CD4-positive, alpha-beta T cell (primary cell): ENCODE results near the gene RAB7A. TPM values are rescaled to one million over a fixed set of nuclear protein-coding genes. Genes with fewer than 3 reads are reported as not detected.
A peak's percentile ranks its signal among the peaks of the same experiment; 100 is the strongest.

Source experiments
- ATAC-seq: fragments of 200-7000 bp; cut with Tn5 transposase; one replicate; pipeline ENCODE4 v1.10.0; 2022; ENCODE audit warnings: mild to moderate bottlenecking; ENCODE audit not compliant: poor library complexity
- CTCF ChIA-PET: fragments of 350-600 bp; sonication (Branson Sonifier 250); formaldehyde crosslinking; loops from one replicate; lab custom pipeline; 2021; ENCODE audit warnings: antibody characterized with exemption, inconsistent platforms; lab: Charles Lee
- POLR2A ChIA-PET: fragments of 350-600 bp; sonication (Branson Sonifier 250); formaldehyde crosslinking; loops from one replicate; lab custom pipeline; 2021; ENCODE audit warnings: antibody characterized with exemption, inconsistent platforms; lab: Charles Lee
- DNase-seq, 14 experiments: peaks; one replicate each; pipeline ENCODE4 v3.0.0-alpha.2; 2013 to 2020; ENCODE audit warnings: mixed read lengths in 2 of 14
- H3K27ac ChIP-seq, 2 donors: one replicate each; pipeline versions ENCODE4 v1.5.1 to v1.7.0; 2013; ENCODE audit warnings: low read length in 2 of 2, low read depth in 1 of 2, mild to moderate bottlenecking in 1 of 2
- H3K27me3 ChIP-seq, 2 experiments: 1 replicate in 1 of 2; 2 replicates in 1 of 2; pipeline versions ENCODE4 v1.6.1 to v1.7.0; 2013; ENCODE audit warnings: low read length in 2 of 2, control low read depth in 1 of 2, mild to moderate bottlenecking in 1 of 2, moderate library complexity in 1 of 2; ENCODE audit not compliant: insufficient read depth in 2 of 2, control insufficient read depth in 1 of 2
- H3K36me3 ChIP-seq: one replicate; pipeline ENCODE4 v1.6.1; 2013; ENCODE audit warnings: low read length, control low read depth; ENCODE audit not compliant: insufficient read depth
- H3K4me1 ChIP-seq: one replicate; pipeline ENCODE4 v1.6.1; 2013; ENCODE audit warnings: low read length, control low read depth; ENCODE audit not compliant: insufficient read depth
- H3K4me3 ChIP-seq: one replicate; pipeline ENCODE4 v1.5.1; 2013; ENCODE audit warnings: mild to moderate bottlenecking, low read length, moderate library complexity
- H3K9me3 ChIP-seq, 2 experiments: 1 replicate in 1 of 2; 2 replicates in 1 of 2; pipeline versions ENCODE4 v1.6.1 to v1.7.0; 2013; ENCODE audit warnings: low read length in 2 of 2, mild to moderate bottlenecking in 2 of 2, control low read depth in 1 of 2, moderate library complexity in 1 of 2; ENCODE audit not compliant: control insufficient read depth in 1 of 2, insufficient read depth in 1 of 2
- H3K27ac Mint-ChIP-seq: one replicate; pipeline ENCODE4 v1.8.0; 2020; ENCODE audit warnings: mixed read lengths
- H3K27me3 Mint-ChIP-seq: one replicate; pipeline ENCODE4 v1.8.0; 2021; ENCODE audit warnings: mixed read lengths
- H3K36me3 Mint-ChIP-seq: one replicate; pipeline ENCODE4 v1.8.0; 2021; ENCODE audit warnings: low read depth, mixed read lengths
- H3K4me1 Mint-ChIP-seq: one replicate; pipeline ENCODE4 v1.8.0; 2021; ENCODE audit warnings: low read depth, mixed read lengths
- H3K4me3 Mint-ChIP-seq: one replicate; pipeline ENCODE4 v1.8.0; 2020; ENCODE audit warnings: mild to moderate bottlenecking, mixed read lengths
- H3K9me3 Mint-ChIP-seq: one replicate; pipeline ENCODE4 v1.8.0; 2020; ENCODE audit warnings: mixed read lengths
- intact Hi-C, 2 experiments: fragments of 100-400 bp; cut with DNase I in 1 of 2; cut with micrococcal nuclease in 1 of 2; formaldehyde crosslinking; loops; one replicate each; pipeline versions ENCODE4 v1.15.1 to v1.9.0; 2023 to 2025; cut with DNase I, micrococcal nuclease
- total RNA-seq, 174 experiments: library from RNA in 2 of 174; stranded (reverse) in 2 of 174; gene quantifications; one replicate each; pipeline ENCODE4 v1.2.3 and lab custom pipeline; 2021 to 2026
- TF ChIP-seq, protein P1 (sequence below): fragments of 200-600 bp; IDR thresholded peaks from one replicate; pipeline ENCODE4 v1.8.0; 2022; ENCODE audit warnings: antibody characterized with exemption, mild to moderate bottlenecking

Gene RAB7A
- total RNA-seq, 2 experiments from 2014 or later, result 113 to 121 TPM

DNA sequence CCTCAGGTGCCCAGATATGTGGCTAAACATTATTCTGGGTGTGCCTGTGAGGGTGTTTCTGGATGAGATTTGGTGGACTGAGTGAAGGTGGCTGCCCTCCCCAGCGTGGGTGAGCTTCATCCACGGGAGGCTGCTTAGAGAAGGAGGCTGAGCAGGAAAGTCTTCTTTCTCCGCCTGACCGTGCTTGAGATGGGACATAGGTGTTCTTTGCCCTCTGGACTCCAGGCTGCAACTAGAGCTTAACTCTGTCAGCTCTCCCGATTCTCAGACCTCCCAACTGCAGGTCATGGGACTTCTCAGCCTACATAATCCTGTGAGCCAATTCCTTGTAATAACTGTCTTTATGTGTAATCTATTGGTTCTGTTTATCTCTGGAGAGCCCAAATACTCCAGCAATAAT lies 34.1 kb downstream of the RAB7A start:
- Mint-ChIP-seq H3K4me1 (peaks cover 77% of the 10 kb centered on the region), H3K4me3 (no peak overlapping the region), H3K27me3 (no peaks in the 10 kb centered on the region), H3K36me3 (peaks cover 37% of the 10 kb centered on the region), H3K27ac (peak overlapping the region; percentile 75), H3K9me3 (no peaks in the 10 kb centered on the region)
- DNase-seq, result no peak
- no peaks in the 10 kb centered on the region for H3K27me3 ChIP-seq
- H3K4me3 ChIP-seq, result no peak overlapping the region
- H3K36me3 ChIP-seq, result peaks cover 8% of the 10 kb centered on the region
- H3K4me1 ChIP-seq, result peaks cover 9% of the 10 kb centered on the region
- H3K27ac ChIP-seq, result no peak overlapping the region
- H3K9me3 ChIP-seq, result no peaks in the 10 kb centered on the region
- ATAC-seq, result no peak
- intact Hi-C loops, result no loop called here
- TF ChIP-seq, protein P1, sequence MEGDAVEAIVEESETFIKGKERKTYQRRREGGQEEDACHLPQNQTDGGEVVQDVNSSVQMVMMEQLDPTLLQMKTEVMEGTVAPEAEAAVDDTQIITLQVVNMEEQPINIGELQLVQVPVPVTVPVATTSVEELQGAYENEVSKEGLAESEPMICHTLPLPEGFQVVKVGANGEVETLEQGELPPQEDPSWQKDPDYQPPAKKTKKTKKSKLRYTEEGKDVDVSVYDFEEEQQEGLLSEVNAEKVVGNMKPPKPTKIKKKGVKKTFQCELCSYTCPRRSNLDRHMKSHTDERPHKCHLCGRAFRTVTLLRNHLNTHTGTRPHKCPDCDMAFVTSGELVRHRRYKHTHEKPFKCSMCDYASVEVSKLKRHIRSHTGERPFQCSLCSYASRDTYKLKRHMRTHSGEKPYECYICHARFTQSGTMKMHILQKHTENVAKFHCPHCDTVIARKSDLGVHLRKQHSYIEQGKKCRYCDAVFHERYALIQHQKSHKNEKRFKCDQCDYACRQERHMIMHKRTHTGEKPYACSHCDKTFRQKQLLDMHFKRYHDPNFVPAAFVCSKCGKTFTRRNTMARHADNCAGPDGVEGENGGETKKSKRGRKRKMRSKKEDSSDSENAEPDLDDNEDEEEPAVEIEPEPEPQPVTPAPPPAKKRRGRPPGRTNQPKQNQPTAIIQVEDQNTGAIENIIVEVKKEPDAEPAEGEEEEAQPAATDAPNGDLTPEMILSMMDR, result no peak
- POLR2A ChIA-PET, result interaction anchor here (1.1 to 1.3 kb wide), 3 partner anchors 36 to 80 kb away, joined by 3 to 6 read pairs (median 4); no protein-coding TSS in a partner anchor
- CTCF ChIA-PET, result interaction anchor here (0.8 to 1.6 kb wide), 2 partner anchors 34 to 86 kb away, joined by 3 to 4 read pairs; no protein-coding TSS in a partner anchor

DNA sequence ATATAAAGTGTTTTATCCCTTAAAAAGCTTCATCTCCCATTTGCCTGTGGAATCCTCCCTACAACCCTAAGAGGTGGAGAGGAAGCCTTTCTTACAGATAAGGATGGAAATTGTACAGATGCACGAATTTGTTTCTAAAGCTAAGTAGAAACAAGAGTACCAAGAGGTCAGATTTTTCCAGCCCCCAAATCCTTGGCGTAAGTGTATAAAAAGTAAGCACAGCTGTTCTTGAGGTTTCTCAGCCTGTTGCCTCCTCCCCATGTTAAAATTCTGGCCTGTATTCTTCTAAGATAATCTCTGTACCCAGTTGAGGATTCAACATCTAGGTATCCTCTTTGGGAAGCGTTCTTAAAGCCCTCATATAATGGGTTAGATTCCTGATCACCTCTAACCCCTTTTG lies 34.9 kb downstream of the RAB7A start:
- Histone ChIP-seq H3K27me3 (no peaks in the 10 kb centered on the region), H3K9me3 (no peaks in the 10 kb centered on the region), H3K36me3 (peaks cover 8% of the 10 kb centered on the region), H3K4me1 (peaks cover 9% of the 10 kb centered on the region), H3K4me3 (no peak overlapping the region), H3K27ac (no peak overlapping the region)
- no peaks in the 10 kb centered on the region for H3K9me3 Mint-ChIP-seq
- H3K4me1 Mint-ChIP-seq, result peaks cover 78% of the 10 kb centered on the region
- H3K4me3 Mint-ChIP-seq, result no peak overlapping the region
- POLR2A ChIA-PET, result interaction anchor here (1.3 kb wide), 1 partner anchor 80 kb away, joined by 6 read pairs; no protein-coding TSS in a partner anchor
- peak overlapping the region; percentile 75 for H3K27ac Mint-ChIP-seq
- peaks cover 41% of the 10 kb centered on the region for H3K36me3 Mint-ChIP-seq
- DNase-seq, result no peak
- intact Hi-C loops, result no loop called here
- CTCF ChIA-PET, result interaction anchor here (1.6 kb wide), 1 partner anchor 85 kb away, joined by 4 read pairs; no protein-coding TSS in a partner anchor
- TF ChIP-seq, protein P1, result no peak
- ATAC-seq, result no peak
- no peaks in the 10 kb centered on the region for H3K27me3 Mint-ChIP-seq

GRCh38 chr3:128761392-128761791 lies 35.4 kb downstream of the RAB7A start:
- POLR2A ChIA-PET, result interaction anchor here (1.3 kb wide), 1 partner anchor 81 kb away, joined by 6 read pairs; no protein-coding TSS in a partner anchor
- H3K4me1 Mint-ChIP-seq, result peaks cover 83% of the 10 kb centered on the region
- Histone ChIP-seq H3K4me3 (no peak overlapping the region), H3K36me3 (peaks cover 7% of the 10 kb centered on the region), H3K27me3 (no peaks in the 10 kb centered on the region), H3K27ac (no peak overlapping the region), H3K4me1 (peaks cover 9% of the 10 kb centered on the region), H3K9me3 (no peaks in the 10 kb centered on the region)
- H3K27ac Mint-ChIP-seq, result peak overlapping the region; percentile 75
- H3K4me3 Mint-ChIP-seq, result no peak overlapping the region
- TF ChIP-seq, protein P1, result no peak
- peaks cover 45% of the 10 kb centered on the region for H3K36me3 Mint-ChIP-seq
- ATAC-seq, result no peak
- CTCF ChIA-PET, result interaction anchor here (1.6 kb wide), 1 partner anchor 84 kb away, joined by 4 read pairs; no protein-coding TSS in a partner anchor
- no peaks in the 10 kb centered on the region for H3K9me3 Mint-ChIP-seq
- no peaks in the 10 kb centered on the region for H3K27me3 Mint-ChIP-seq
- no peak for DNase-seq
- intact Hi-C loops, result no loop called here
